HEK293 (cell line): ENCODE data around the gene KSR1.
A peak's percentile ranks its signal among the peaks of the same experiment; 100 is the strongest.

ENCODE experiments used
- PATZ1 ChIP-seq: fragments of 450-650 bp; formaldehyde crosslinking; IDR thresholded peaks from 2 replicates; pipeline ENCODE4 v1.5.1; 2016; ENCODE audit warnings: missing biosample characterization, missing genetic modification characterization
- PRDM4 ChIP-seq: fragments of 450-650 bp; formaldehyde crosslinking; IDR thresholded peaks from 2 replicates; pipeline ENCODE4 v1.5.1; 2017; ENCODE audit warnings: missing biosample characterization, missing genetic modification characterization
- SCRT2 ChIP-seq: fragments of 450-650 bp; formaldehyde crosslinking; IDR thresholded peaks from 2 replicates; pipeline ENCODE4 v1.5.1; 2016; ENCODE audit warnings: missing biosample characterization, missing genetic modification characterization
- ZBTB17 ChIP-seq: fragments of 450-650 bp; formaldehyde crosslinking; IDR thresholded peaks from 2 replicates; pipeline ENCODE4 v1.5.1; 2016; ENCODE audit warnings: missing biosample characterization, missing genetic modification characterization
- ZBTB20 ChIP-seq: fragments of 450-650 bp; formaldehyde crosslinking; IDR thresholded peaks from 2 replicates; pipeline ENCODE4 v1.5.1; 2016; ENCODE audit warnings: missing biosample characterization, missing genetic modification characterization
- ZBTB21 ChIP-seq: fragments of 450-650 bp; formaldehyde crosslinking; IDR thresholded peaks from 2 replicates; pipeline ENCODE4 v1.5.1; 2017; ENCODE audit warnings: missing biosample characterization, missing genetic modification characterization
- ZBTB48 ChIP-seq: fragments of 450-650 bp; formaldehyde crosslinking; IDR thresholded peaks from 2 replicates; pipeline ENCODE4 v1.5.1; 2016; ENCODE audit warnings: missing biosample characterization, missing genetic modification characterization
- ZBTB6 ChIP-seq: fragments of 450-650 bp; formaldehyde crosslinking; IDR thresholded peaks from 2 replicates; pipeline ENCODE4 v1.5.1; 2017; ENCODE audit warnings: missing biosample characterization, missing genetic modification characterization
- ZEB2 ChIP-seq: fragments of 450-650 bp; formaldehyde crosslinking; IDR thresholded peaks from 2 replicates; pipeline ENCODE4 v1.5.1; 2016; ENCODE audit warnings: missing biosample characterization, missing genetic modification characterization
- ZIC2 ChIP-seq: fragments of 450-650 bp; formaldehyde crosslinking; IDR thresholded peaks from 2 replicates; pipeline ENCODE4 v1.5.1; 2016; ENCODE audit warnings: missing biosample characterization, missing genetic modification characterization
- ZNF184 ChIP-seq: fragments of 450-650 bp; IDR thresholded peaks from 2 replicates; pipeline ENCODE4 v1.5.1; 2018; ENCODE audit warnings: missing biosample characterization, mild to moderate bottlenecking, missing genetic modification characterization
- ZNF341 ChIP-seq: fragments of 450-650 bp; formaldehyde crosslinking; IDR thresholded peaks from 2 replicates; pipeline ENCODE4; 2016; ENCODE audit warnings: low read depth, missing biosample characterization, missing genetic modification characterization
- ZNF423 ChIP-seq: fragments of 450-650 bp; formaldehyde crosslinking; IDR thresholded peaks from 2 replicates; pipeline ENCODE4 v1.5.1; 2016; ENCODE audit warnings: missing biosample characterization, missing genetic modification characterization
- ZNF518A ChIP-seq: fragments of 450-650 bp; formaldehyde crosslinking; conservative IDR thresholded peaks from 2 replicates; pipeline ENCODE4 v1.5.1; 2016; ENCODE audit warnings: low read depth, missing biosample characterization, missing genetic modification characterization
- ZNF558 ChIP-seq: fragments of 450-650 bp; formaldehyde crosslinking; IDR thresholded peaks from 2 replicates; pipeline ENCODE4 v1.5.1; 2016; ENCODE audit warnings: missing biosample characterization, missing genetic modification characterization
- ZNF561 ChIP-seq: fragments of 450-650 bp; IDR thresholded peaks from 2 replicates; pipeline ENCODE4 v1.5.1; 2018; ENCODE audit warnings: missing biosample characterization, missing genetic modification characterization, borderline replicate concordance
- ZNF629 ChIP-seq: fragments of 450-650 bp; formaldehyde crosslinking; IDR thresholded peaks from 2 replicates; pipeline ENCODE4 v1.5.1; 2017; ENCODE audit warnings: missing biosample characterization, missing genetic modification characterization
- ZSCAN4 ChIP-seq: fragments of 450-650 bp; formaldehyde crosslinking; IDR thresholded peaks from 2 replicates; pipeline ENCODE4 v1.5.1; 2017; ENCODE audit warnings: missing biosample characterization, missing genetic modification characterization

KSR1 gene

GRCh38 chr17:27532269-27533263 is 76.3 kb downstream of the KSR1 start (continued):
- TF ChIP-seq ZBTB17 (tag by site-specific recombination) (peak; percentile 61; the same call in 1 of the 2 replicates), PRDM4 (tag by site-specific recombination) (peak; percentile 51; the same call in 1 of the 2 replicates), ZNF341 (tag by site-specific recombination) (peak; percentile 28), ZNF558 (tag by site-specific recombination) (peak; percentile 66), ZBTB6 (tag by site-specific recombination) (peak; percentile 38; the same call in 1 of the 2 replicates), ZSCAN4 (tag by site-specific recombination) (no peak), ZNF423 (tag by site-specific recombination) (no peak), ZIC2 (peak; percentile 91), ZEB2 (tag by site-specific recombination) (peak; percentile 76), ZNF518A (tag by site-specific recombination) (0 out of 2 replicates have a peak, but pooled peaks have one; percentile 14), ZNF184 (tag by site-specific recombination) (no peak), ZBTB48 (tag by site-specific recombination) (peak; percentile 60), PATZ1 (tag by site-specific recombination) (0 out of 2 replicates have a peak, but pooled peaks have one; percentile 23), SCRT2 (tag by site-specific recombination) (peak; percentile 25; the same call in 1 of the 2 replicates), ZBTB20 (tag by site-specific recombination) (peak; percentile 38; the same call in 1 of the 2 replicates), ZNF561 (tag by site-specific recombination) (peak; percentile 51; the same call in 1 of the 2 replicates), ZBTB21 (tag by site-specific recombination) (peak; percentile 48), ZNF629 (tag by site-specific recombination) (peak; percentile 50; the same call in 1 of the 2 replicates)
